NCI-H128 (cell line): ENCODE data around the gene IAPP.
"Not testable (repeated sequence)": the region's sequence is repeated elsewhere in the genome, so short reads cannot be mapped to it uniquely, and the experiment has no call there.

Source experiments
- DNase-seq: peaks from one replicate; lab custom pipeline; 2025; ENCODE audit not compliant: unreplicated experiment; lab: John Stamatoyannopoulos, UW

Gene IAPP

DNA sequence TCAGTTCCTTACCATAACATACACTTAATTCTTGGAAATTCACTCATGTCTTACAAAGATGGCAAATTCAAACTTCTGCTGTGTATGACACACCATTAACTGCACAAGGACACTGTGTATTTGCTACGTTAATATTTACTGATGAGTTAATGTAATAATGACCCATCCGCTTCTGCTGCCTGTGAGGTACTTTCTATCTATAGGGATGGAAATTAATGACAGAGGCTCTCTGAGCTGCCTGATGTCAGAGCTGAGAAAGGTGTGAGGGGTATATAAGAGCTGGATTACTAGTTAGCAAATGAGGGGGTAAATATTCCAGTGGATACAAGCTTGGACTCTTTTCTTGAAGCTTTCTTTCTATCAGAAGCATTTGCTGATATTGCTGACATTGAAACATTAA, at the start of gene IAPP:
Gene IAPP (plus strand): TSS at position 301 of the 400 bp plus-strand sequence. CDS start 450 bp downstream, outside the sequence.
- no peak for DNase-seq

DNA sequence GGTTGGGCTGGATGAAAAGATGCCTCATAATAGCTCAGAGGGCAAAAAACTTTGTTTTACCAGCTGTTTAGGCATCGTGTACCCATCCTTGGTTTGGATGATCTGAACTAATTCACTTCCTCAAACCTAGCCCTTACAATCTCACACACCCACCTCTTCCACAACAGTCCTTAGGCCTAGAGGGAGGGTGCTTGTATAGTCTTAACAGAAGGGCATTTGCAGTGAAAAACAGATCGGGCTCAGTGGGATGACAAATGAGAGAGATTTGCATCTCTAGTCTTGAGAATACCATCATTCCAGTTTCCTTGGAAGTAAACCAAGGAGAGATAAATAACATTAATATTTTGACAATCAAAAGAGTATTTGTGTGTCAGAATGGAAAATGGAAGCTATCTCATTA, 49.0 kb upstream of the IAPP start:
- DNase-seq: no peak

DNA sequence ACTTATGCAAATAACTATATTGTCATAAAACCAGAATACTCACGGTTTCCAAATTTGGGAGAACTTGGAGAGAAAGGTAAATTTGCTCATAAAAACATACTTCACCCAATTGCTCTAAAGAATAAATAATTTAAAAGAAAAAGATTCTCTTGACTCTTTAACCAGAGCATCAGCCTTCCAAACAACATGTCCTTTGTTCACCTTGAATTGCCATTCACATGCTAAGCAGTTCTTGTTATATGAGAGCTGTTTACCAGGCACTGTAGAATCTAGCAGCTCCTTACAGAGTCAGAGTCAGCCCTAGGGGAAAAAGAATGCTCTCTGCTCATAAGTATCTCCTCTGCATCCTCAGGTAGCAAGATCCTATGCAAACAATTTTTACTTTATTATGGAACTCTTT, 48.2 kb upstream of the IAPP start:
- no peak for DNase-seq

DNA sequence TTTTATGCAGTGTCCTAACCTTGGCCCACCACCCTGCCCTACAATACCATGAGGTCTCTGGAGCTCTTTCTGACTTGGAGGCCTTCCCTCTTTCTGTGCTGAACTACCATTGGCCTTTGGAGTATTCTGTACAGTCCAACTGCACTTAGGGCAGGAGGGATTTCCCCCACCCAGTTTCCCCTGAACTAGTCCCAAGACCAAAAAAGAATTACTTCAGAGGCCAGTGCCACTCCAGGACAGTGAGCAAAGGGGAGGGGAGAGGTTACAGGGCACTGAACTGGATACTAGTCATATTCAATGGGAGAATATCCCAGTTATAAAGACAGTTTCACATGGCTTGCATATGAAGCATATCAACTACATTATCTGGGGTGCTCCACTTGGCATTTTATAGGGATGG, 44.1 kb upstream of the IAPP start:
- no peak for DNase-seq

DNA sequence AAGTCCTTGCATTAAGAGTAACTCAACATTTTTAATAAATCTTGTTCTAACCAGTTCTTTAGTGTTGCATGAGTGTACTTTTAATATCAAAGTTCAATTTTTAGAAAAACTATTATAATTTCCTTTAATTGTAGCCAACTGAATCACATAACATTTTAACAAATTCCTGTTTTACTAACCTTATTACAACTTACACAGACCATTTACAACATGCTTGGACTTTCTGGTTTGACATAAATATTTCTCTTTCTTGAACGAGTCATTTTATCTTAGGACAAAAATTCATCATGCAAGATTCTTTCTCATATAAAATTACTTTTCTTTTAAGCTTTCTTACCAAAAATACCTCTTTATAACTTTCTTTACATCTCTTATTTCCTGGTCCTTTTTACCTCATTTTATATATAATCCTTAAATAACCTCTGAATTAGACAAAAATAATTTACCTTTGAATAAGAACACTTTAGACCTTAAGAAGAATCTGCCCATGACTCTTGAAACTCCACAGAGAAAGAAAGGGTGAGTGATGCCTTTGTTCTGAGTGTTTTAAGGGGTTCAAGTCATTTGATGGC, 41.9 kb upstream of the IAPP start:
- DNase-seq: no peak

DNA sequence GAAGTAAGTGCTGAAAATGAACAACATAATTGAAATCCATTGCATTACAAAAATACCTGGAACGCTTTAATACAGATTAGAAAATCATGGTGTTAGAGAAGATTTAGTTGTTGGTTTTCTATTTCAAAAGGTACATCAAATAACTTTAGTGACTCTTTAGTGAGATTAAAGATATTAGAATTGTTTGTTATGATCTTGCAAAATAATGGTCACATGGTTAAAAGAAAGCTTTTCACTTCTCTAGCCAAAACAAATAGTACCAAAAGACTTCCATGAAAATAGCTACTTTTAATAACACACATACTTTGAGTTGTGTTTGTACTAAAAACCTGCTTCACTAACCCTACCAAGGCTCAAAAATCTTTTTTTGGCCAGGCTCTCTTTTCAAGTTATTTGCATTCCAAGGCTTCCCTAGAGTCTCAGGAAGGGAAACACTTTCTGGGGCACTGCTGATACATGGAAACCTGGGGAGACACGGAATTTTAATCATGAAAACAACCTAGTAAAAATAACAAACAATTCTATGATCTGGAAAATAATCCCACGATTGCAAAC, 37.9 kb upstream of the IAPP start, which contains the start of gene SLCO1A2:
Gene SLCO1A2 (minus strand): TSS at position 147 of the 555 bp plus-strand sequence. CDS start 270 bp downstream, outside the sequence.
- no peak for DNase-seq

DNA sequence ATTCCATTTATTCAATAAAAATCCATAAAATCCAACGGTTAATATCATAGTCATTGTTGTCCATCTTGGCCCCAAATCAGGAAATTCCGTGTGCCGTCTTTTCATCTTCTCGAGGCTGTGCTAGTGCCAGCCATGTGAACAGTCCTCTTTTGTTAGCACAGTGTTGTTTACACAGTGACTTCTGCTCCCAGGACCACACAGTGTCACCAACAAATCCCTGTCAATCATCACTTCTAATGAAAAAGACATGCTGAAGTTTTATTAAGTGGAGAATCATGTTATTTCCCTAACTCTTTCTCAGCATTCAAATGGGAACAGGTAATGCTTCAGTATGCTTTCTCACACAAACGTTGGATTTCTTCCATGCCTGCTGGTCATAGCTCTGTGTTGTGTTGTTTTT, 36.0 kb upstream of the IAPP start:
- no peak for DNase-seq

DNA sequence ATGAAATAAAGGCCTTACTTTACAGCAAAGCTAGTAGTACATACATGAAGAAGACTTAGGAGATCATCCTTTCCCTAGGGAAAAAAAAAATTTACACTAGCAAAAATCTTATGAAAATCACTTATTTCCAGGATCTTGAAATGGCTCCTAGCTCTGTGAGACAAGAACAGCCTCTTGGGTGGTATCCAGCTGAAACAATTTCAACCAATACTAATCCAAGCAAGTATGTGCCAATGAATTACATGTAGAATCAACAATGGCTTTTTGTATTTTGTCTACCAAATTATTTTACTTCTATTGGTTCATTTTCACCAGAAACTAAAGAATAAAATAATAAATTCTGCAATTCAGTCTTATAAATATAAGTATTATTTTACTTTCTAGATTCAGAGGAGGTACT, 35.2 kb upstream of the IAPP start:
- DNase-seq: no peak

DNA sequence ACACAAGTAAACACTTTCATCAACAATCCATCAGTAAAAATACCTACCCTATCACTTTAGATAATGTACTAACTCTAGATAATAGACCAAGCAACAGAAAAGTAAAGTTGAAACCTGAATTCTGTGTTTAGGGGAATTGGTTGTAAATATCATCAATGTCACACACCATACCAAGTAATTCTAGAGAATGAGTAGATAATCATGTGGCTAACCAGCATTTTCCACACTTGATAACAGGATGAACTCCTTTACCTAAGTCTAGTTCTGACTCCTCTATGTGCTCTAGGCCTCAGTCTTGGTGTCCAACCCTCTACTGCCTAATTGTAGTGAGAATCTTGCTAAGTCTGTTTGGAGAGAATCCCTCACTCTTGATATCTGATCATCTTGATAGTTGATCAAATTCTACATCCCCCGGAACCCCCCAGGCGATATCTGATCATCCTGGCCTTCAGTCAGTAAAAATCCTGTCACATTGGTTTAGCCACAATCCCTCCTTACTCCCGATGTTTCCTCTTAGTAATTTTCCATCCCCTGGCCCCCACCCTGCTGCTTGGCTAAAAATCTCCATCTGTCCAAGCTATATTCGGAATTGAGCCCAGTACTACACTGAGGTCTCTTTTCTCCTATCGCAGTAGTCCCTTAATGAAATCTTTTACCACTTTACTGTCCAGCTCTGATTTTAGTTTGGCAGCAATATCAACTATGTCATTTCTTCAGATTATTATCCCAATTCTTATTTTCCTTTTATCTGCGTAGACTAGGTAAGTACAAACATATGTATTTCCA, 34.5 kb upstream of the IAPP start:
- no peak for DNase-seq

DNA sequence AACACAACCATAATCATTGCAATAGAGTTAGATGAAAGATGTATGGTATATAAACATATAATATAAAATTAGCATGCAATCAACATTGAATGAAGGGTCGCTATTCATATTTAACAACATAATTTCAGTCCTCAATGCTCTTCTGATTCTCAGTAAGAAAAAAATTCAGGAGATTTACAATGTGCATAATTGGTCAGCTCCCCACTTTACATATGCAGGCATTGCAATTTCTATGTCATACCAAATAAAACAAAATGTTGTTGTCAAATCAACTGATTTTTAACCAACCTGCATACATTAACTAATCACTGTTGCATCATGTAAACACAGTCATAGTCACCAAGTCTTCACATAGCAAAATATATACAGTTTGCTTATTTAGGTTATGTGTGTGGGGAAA, 32.8 kb upstream of the IAPP start:
- no peak for DNase-seq

DNA sequence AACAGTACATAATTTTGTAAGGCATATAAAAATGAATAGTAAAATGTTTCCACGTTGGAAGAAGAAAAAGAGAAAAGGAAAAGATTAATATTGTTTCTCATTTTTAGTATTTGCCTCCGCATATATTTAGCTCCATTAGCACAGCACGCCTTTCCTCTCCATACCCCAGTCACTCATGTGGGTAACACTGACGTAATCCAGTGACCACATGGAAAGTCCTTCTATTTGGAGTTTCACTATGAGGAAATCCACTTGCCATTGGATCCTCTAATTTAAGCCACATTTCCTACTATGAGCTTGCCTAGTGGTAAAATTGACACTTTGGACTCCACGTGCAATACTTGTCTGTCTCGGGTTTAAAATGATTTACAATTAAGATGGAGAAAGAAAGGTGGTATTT, 32.3 kb upstream of the IAPP start:
- DNase-seq: no peak

DNA sequence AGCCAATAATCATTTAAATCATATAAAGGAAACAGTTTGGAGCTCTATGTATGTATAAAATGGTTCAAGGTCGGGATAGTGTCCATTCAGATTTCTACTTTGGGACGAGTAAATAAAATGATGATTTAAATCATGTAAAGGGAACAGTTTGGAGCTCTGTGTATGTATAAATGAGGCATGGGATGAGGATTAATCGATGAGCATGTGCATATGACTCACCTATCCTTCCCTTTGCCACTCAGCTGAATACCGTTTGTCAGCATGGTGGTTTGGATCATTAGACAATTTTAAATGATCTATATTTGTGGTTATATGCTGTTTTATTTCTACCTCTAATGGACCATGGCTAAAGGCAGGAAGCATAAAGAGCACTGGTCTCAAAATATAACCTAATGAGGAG, 30.9 kb upstream of the IAPP start:
- no peak for DNase-seq

DNA sequence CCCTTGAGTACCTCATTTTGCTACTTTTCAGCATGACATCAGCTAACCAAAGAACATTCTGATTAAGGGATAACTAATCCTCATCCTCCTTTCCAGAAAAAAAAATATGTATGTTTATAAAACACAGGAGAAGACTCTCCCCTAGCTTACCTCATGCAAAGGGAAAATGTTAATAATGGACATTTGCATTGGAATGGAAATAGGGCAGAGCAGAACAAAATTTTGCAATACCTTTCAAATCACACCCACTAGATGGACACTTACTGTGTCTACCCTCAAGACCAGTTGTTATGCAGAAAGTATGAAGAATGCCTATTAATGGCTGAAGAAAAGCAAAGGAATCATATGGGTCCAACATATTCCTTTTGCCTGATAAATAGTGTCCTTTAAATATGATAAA, 29.1 kb upstream of the IAPP start:
- DNase-seq: no peak

DNA sequence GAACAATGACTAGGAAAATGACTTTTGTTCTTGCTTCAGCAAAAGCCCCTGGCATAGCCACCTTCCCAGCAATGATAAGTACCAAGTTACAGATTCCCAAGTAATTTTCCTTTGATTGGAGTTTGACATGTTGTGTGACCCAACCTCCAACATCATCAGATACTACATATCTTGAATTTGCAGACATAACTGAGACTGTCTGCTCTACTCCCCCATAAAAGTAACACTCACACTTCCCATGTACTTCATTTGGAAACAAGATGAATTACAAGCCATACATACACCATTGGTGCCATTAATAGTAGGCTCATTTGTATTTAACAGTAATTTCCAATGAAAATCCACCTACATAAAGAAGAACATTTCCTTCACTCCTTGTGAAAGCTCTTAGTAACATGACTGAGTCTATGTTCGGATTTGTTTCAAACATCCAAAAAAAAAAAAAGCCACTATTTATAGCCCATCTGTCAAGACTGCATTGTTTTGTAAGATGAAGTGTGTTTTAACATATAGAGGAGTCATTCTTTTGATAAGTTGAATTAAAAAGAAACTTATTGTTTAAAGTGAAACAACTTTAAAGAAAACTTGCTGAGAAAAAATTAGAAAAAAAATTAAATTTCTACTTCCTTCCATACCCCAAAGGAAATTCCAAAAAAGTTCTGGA, 26.0 kb upstream of the IAPP start:
- no peak for DNase-seq

DNA sequence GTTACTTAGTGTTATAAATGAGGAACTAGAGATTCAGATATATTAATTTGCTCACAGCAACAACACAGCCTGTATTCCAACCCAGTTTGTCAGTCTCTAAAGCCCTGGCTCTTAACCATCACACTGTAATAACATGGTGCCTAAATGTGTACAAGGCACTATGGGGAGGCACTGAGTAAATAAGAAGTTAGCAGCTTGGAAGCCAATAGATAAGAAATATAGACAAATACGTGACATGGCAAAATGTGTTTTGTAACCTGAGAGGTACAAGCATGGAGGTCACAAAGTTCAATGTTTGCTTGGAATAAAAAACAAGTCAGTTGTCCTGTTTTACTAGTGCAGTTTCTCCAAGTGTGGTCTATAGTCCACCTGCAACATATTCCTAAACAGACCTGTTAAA, 21.7 kb upstream of the IAPP start:
- DNase-seq: no peak

DNA sequence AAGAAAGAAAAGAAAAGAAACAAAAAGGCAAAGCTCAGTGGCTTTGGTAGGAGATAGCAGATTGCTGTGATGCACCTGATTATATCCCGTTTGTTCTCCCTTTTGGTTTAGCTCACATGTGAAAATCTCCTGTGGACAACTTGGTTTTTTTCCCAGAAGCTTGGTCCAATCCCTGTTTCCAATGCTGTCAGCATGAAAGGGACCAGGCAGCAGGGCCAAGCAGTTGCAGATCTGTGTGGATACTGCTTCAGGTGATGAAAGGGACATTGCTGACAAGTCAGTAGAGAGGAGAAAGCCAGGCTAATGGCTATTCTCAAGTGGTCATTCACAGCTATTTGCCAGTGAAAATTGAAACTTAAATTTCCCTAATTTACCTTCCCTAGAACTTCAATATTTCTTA, 19.2 kb upstream of the IAPP start:
- DNase-seq: no peak

DNA sequence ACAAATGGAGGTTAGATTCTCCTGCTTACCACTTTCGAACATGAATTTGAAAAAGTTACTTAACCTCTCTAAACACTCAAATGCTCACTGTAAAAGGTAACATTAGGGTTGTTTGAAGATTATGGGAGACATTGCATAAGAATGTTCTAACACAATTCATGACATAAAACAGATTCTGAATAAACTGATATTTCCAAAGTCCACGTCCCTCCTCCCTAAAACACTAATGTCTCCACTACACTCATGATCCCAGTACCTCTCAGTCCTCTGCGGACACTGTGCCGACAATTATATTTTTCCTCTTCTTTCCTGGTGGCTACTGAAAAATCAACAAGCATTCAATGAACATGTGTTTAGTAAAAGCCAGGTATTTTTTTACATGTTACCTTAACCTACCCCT, 18.8 kb upstream of the IAPP start:
- DNase-seq: no peak

DNA sequence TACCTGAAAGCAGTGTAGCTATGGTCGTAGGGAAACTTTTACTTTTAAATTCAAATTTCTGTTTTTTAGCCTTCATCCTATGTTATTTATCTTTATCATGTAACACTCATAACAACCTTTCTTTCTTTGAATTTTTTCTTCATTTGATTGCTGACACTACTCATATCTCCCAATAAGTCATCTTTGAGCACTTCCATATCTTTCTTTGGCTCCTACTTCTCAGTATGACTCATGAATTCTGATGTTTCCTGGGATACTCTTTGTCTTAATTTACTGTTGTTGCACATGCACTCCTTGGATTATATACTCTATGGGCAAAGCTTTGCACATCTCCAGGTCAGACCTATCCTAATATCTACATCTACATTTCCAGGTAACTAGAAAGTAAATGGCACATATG, 18.1 kb upstream of the IAPP start:
- DNase-seq: no peak

DNA sequence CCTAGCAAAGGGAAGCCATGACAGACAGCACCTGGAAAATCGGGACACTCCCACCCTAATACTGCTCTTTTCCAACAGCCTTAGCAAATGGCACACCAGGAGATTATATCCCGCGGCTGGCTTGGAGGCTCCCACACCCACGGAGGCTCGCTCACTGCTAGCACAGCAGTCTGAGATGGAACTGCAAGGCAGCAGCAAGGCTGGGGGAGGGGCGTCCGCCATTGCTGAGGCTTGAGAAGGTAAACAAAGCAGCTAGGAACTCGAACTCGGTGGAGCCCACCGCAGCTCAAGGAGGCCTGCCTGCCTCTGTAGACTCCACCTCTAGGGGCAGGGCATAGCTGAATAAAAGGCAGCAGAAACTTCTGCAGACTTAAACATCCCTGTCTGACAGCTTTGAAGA, 12.1 kb upstream of the IAPP start:
- DNase-seq: not testable (repeated sequence)

DNA sequence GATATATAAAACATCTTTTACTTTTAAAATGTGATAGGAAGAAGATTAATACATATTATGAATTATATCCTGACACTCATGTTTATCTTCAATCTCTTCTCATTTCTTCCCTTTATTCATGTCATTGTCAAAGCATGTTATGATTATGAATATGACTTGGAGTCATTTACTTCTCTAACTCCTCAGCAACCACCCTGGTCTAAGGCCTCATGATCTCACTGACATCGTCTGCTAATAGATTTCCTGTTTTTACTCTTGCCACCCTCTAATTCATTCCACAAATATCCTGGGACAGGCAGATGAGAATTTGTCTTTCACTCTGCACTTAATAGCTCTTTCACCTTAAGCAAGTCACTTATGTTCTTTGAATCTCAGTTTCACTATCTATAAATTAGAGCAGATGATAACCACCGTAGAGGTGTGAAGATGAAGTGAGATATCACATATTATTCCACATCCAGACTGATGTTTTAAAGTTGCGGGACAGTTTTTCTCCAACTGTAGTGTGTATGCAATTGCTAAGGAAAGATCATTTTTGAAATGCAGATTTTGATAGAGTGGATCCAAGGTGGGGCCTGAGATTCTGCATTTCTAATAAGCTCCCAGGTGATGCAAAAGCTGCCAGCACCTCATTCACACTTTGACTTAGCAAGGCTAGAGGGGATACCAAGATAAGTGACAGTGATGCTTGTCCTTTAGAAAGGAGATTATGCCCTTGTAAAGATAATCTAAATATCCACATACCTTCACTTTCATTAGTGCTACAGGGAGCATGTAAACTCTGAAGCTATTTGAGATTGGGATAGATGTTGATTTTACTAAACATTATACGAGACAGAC, 3.3 kb upstream of the IAPP start:
- DNase-seq: no peak

DNA sequence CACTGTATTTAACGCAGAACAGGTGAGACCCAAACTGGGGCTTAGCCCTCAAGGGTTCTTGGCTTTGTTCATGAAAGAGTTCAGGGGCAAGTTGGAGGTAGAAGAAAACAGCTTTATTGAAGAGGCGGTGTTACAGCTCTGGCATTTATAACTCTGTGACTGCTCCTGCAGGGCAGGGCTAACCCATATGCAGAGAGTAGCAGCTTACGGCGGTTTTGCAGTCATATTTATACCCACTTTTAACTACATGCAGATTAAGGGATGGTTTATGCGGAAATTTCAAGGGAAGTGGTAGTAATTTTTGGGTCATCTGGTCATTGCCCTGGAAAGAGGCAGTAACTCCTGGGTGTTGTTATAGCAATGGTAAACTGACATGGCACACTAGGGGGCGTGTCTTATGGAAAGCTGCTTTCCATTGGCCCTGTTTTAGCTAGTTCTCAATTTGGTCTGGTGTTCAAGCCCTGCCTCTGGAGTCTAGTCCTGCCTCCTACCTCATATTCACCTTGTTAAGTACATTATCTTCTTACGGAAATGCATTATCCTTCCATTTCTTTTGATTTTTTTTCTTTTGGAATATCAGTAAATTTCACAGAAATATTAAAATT, 1.8 kb upstream of the IAPP start:
- no peak for DNase-seq
